Activated CD4-positive, alpha-beta T cell treated with anti-CD3 and anti-CD28 coated beads, Interleukin-2, amount 10 ng/mL, durations not matched to agents 24 days and 14 days (primary cell): Measurements from ENCODE around the gene LRIG3. TPM values are rescaled to one million over a fixed set of nuclear protein-coding genes. Genes with fewer than 3 reads are reported as not detected.

ENCODE experiments used
- DNase-seq: peaks from one replicate; pipeline ENCODE4 v3.0.0; 2022
- H3K27ac Mint-ChIP-seq: one replicate; pipeline ENCODE4 v1.8.0; 2022; ENCODE audit warnings: mild to moderate bottlenecking, mixed read lengths
- H3K27me3 Mint-ChIP-seq: one replicate; pipeline ENCODE4 v1.8.0; 2022; ENCODE audit warnings: mixed read lengths
- H3K36me3 Mint-ChIP-seq: one replicate; pipeline ENCODE4 v1.8.0; 2022; ENCODE audit warnings: low read depth, mild to moderate bottlenecking, mixed read lengths
- H3K4me1 Mint-ChIP-seq: one replicate; pipeline ENCODE4 v1.8.0; 2021; ENCODE audit warnings: mixed read lengths
- H3K4me3 Mint-ChIP-seq: one replicate; pipeline ENCODE4 v1.8.0; 2022; ENCODE audit warnings: mild to moderate bottlenecking, moderate library complexity, mixed read lengths
- H3K9me3 Mint-ChIP-seq: one replicate; pipeline ENCODE4 v1.8.0; 2021; ENCODE audit warnings: mixed read lengths
- intact Hi-C: fragments of 100-400 bp; cut with micrococcal nuclease; formaldehyde crosslinking; loops from one replicate; pipeline ENCODE4 v1.15.1; 2023
- total RNA-seq: library from RNA; stranded (reverse); gene quantifications from 2 replicates; pipeline ENCODE4 v1.2.3, GENCODE V29; 2022

The LRIG3 gene
- total RNA-seq, 1 donor from 2014 or later, result not detected

- Mint-ChIP-seq H3K27me3 (no peaks in the 10 kb centered on the region), H3K27ac (no peak overlapping the region), H3K4me3 (no peak overlapping the region), H3K36me3 (no peaks in the 10 kb centered on the region), H3K9me3 (no peaks in the 10 kb centered on the region), H3K4me1 (no peaks in the 10 kb centered on the region)
- DNase-seq, result no peak
- intact Hi-C loops, result no loop called here
Measured at GRCh38 chr12:58847901-58848600, 72.3 kb downstream of the LRIG3 start.

GRCh38 chr12:58844161-58844560 lies 76.1 kb downstream of the LRIG3 start:
- Mint-ChIP-seq H3K27ac (no peak overlapping the region), H3K36me3 (no peaks in the 10 kb centered on the region), H3K4me3 (no peak overlapping the region), H3K9me3 (peaks cover 5% of the 10 kb centered on the region), H3K4me1 (no peaks in the 10 kb centered on the region), H3K27me3 (no peaks in the 10 kb centered on the region)
- intact Hi-C loops, result no loop called here
- DNase-seq, result no peak

- no peak for DNase-seq
- H3K9me3 Mint-ChIP-seq, result peaks cover 13% of the 10 kb centered on the region
- no peaks in the 10 kb centered on the region for H3K36me3 Mint-ChIP-seq
- no peak overlapping the region for H3K4me3 Mint-ChIP-seq
- intact Hi-C loops, result no loop called here
- H3K4me1 Mint-ChIP-seq, result no peaks in the 10 kb centered on the region
- no peak overlapping the region for H3K27ac Mint-ChIP-seq
- H3K27me3 Mint-ChIP-seq, result no peaks in the 10 kb centered on the region
Measured at GRCh38 chr12:58841058-58841798, 79.1 kb downstream of the LRIG3 start.

- Mint-ChIP-seq H3K4me1 (no peaks in the 10 kb centered on the region), H3K4me3 (no peak overlapping the region), H3K9me3 (peaks cover 8% of the 10 kb centered on the region), H3K36me3 (no peaks in the 10 kb centered on the region), H3K27me3 (no peaks in the 10 kb centered on the region), H3K27ac (no peak overlapping the region)
- DNase-seq, result no peak
- intact Hi-C loops, result no loop called here
Measured at GRCh38 chr12:58833853-58834252, 86.5 kb downstream of the LRIG3 start.

- intact Hi-C loops, result no loop called here
- H3K36me3 Mint-ChIP-seq, result no peaks in the 10 kb centered on the region
- no peak overlapping the region for H3K27ac Mint-ChIP-seq
- no peaks in the 10 kb centered on the region for H3K9me3 Mint-ChIP-seq
- H3K27me3 Mint-ChIP-seq, result no peaks in the 10 kb centered on the region
- H3K4me3 Mint-ChIP-seq, result no peak overlapping the region
- H3K4me1 Mint-ChIP-seq, result no peaks in the 10 kb centered on the region
- no peak for DNase-seq
Measured at GRCh38 chr12:58832920-58833319, 87.4 kb downstream of the LRIG3 start.
